SIG-M5 treated with dmso at 0.1 percent for 504 hours (cell line): ENCODE data around the gene SHLD1.
A peak's percentile ranks its signal among the peaks of the same experiment; 100 is the strongest.

Experiments
- DNase-seq: peaks from one replicate; lab custom pipeline; 2025; ENCODE audit not compliant: unreplicated experiment; lab: John Stamatoyannopoulos, UW

The SHLD1 gene

DNA sequence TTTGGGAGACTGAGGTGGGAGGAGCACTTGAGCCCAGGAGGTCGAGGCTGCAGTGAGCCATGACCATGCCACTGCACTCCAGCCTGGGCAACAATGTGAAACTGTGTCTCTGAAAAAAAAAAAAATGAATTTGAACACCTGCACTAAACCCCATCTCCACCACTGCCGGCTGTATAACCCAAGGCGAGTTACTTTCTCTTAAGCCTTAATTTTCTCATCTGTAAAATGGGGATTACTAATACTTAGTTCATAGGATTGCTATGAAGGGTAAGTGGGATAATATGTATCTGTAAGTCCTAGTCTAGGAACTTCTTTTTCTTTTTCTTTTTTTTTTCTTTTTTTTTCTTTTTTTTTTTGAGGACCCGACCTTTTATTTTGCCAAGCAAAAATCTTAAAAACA lies 61.5 kb downstream of the SHLD1 start:
- DNase-seq = no peak

DNA sequence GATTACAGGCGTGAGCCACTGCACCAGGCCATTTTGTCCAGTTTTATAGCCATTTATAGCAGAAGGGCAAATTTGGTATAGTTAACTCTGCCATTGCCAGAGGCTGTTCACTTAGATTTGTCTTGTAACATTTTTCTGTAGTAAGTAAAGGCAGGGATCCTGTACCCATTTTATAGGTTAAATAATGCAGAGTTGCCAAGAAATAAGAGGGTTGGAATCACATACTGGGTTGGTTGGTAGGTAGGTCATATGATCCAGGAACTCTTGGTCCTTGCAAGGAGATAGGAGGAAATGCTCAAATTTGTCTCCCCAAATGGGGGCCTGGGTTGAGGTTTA lies 68.1 kb downstream of the SHLD1 start:
- no peak for DNase-seq

DNA sequence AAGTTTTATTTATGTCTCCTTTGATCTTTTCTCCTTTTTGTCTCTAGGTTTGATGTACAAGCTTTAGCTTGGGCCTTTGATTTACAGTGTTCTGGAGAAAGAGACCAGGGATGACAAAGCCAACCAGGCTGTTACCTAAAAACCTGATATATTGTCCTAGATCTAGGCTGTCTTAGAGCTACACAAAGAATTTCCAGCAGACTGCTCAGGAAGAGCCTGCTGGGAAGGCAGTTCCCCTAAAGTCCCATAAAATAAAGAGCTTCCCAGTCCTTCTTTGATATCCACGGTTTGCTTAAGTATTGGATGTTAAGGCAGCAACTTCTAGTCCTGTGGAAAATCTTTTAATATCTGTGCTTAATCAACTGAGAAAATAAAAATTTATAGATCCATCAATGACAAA lies 70.5 kb downstream of the SHLD1 start:
- DNase-seq = no peak

DNA sequence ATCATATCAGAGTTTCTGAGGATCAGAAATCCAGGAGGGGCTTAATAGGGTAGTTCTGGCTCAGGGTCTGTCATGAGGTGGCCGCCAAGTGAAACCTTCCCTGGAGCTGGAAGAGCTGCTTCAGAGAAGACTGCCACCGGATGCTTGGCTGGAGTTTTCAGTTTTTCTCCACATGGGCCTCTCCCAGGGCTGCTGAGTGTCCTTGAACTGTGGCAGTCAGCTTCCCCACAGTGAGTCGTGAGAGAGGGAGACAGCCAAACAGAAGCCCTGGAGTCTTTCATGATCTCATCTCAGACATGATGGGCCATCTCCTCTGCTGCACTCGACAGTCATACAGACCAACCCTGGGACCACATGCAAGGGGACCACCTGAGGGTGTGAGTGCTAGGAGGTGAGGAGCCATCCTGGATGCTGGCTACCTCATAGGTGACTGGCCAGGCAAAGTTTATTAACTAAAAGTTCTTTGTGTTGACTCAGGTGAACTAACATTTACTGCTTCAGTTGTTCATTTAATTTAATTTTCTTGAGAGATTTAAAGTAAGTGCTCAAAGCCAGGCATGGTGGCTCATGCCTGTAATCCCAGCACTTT lies 71.5 kb downstream of the SHLD1 start:
- no peak for DNase-seq

DNA sequence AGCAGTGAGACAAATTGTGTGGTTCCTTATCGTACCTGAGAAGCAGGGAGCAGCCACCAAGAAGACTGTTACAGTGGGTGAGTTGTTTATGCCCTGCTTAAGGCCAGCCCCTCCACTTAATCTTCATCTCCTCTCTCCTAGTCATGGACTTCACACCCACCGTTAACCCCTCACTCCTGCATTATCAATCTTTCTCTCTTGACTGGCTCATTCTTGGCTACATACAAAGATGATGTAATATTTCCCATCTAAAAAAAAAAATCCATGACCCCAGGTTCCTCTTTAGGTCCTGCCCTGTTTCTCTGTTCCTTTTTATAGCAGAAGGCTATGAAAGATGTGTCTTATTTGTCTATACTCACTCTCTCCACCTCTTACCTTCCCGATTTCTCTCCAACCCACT lies 72.4 kb downstream of the SHLD1 start:
- peak; percentile 80 for DNase-seq

DNA sequence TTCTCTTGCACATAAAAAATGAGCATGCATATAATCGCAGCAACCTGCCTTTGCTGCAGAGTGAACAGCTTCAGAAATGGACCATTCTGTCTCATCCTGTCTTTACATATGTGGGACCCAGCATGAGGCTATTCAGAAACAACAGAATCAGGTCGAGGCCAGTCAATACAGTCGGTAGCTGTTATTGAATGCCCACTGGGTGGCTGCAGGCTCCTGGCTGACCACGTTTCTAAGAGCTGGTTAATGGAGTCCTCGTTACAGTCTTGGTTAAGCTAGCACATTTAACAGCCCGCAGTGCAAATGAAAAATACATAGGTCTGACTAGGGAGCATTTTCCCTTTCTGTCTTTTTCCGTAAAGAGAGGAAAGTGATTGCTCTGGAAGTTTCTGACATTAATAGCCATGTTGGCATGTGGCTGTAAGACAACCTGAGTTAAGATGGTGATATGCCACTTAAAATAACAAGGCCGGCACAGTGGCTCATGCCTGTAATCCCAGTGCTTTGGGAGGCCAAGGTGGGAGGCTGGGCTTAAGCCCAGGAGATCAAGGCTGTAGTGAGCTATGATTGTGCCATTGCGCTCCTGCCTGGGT lies 75.0 kb downstream of the SHLD1 start:
- DNase-seq = no peak

DNA sequence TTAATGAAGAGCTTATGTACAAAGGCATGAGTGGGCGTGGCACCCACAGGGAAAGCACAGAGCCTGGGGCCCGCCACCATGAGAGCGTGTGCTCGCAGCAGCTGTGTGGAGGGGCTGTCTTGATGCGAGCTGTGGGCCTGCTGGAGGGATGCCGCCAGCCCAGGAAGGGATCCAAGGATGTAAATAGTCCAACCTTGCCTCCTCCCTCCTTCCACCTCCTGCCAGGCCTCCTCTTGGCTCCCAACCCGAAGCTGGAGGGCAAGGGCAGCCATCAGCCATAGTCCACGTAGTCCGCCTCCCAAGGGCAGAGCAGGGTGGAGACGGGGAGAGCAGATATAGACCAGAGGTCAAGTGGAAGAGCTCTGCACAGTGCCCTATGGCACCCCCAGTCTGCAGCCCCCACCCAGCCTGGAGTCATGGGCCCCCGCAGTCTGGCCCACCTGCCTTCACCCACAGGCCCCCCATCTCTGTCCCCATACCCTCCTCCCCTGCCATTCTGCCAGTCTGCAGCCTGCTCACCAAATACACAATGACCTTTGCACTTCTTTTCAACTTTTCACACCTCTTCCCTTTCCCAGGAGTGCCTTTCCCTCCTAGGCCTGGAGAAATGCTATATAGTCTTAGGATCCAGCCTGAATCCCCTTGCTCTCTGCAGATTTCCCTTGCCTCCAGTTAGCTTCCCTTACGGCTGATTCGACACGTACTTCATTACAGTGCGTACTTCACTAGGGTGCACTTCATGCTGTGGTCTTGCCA lies 77.1 kb downstream of the SHLD1 start:
- DNase-seq = no peak

DNA sequence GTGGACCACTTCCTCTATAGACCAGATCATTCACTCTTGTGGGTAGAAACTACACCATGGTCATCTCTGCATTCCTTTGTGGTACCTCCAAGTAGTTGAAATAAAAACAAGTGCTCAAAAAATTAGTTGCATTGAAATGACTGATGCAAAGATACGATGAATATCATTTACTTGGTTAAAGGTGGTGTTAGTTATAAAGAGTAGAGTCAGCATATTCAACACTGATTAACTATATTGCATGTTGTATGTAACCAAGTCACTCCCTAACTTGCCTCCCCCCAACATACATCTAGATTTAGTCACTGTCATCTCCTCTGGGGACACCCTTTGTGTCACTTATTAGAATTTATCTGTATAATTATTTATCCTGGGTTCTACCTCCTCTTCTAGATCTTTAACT lies 77.7 kb downstream of the SHLD1 start:
- no peak for DNase-seq

DNA sequence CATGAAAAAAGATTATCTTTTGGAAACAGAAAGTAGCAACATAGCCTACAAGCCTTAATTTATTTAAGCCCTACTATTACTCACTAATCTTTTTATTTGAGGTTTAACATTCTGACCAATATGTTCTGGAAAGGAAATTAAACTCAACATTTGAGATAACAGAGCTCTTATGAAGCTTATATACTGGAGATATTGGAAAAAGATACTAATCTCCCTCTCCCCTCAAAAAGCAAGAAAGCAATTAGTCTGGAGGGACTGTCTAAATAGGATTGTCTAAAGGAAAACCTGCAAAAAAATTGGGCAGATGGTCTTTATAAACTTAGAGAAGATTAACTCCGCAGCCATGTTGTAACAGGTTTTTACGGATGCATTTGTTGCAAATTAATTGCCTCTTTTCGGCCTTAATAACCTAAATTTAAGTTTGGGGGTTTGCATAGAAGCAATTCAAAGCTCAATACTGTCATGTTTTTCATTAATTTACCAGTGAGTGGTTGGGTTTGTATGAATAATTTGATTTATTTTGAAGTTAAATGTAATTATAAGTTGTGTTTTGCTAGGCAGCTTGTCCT lies 79.1 kb downstream of the SHLD1 start:
- DNase-seq = no peak

DNA sequence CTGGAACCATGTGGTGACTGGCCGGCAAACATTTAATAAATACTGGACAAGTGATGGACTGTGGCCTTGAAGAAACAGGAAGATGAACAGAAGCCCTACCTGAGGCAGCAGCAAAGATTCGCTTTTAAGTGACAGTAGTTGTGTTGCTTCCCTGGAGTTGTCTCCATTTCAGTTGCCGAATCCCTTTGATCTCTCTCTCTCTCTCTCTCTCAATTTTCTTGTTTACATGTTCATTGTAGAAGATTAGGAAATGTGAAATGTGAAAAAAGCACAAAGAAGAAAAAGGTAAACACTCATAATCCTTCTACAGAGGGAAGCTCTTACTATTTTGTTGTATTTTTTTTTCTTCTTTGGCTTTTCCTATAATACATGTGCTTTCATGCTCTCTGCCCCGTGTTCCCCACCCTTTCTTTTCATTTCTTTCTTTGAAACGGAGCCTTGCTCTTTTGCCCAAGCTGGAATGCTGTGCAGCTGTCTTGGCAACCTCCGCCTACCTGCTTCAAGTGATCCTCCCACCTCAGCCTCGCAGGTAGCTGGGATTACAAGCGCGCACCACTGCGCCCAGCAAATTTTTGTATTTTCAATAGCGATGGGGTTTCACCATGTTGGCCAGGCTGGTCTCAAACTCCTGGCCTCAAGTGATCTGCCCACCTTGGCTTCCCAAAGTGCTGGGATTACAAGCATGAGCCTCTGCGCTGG lies 81.5 kb downstream of the SHLD1 start:
- no peak for DNase-seq

DNA sequence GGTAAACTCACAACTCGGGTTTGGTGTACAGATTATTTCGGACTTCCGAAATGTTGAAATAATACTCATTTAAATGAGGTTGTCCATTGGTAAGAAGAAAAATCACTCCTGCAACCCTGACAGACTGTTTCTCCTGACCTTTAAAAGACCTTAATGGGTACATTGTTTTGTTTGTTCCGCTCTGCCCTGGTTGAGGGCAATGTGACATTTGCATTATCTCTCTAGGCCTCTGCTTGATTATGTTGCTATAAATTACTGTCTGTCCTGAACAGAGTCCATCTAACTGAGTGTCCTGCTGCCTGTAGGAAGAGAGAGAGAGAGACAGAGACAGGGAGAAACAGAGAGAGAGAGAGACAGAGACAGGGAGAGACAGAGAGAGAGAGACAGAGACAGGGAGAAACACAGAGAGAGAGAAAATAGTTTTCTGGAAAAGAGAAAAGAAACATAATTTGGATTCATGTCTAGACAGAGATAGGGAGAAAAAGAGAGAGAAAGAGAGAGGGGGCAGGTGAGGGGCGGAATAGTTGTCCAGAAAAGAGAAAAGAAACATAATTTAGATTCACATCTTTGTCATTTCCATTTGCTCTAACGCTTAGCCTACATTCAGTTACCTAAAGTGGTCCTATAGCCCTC lies 83.2 kb downstream of the SHLD1 start:
- no peak for DNase-seq

DNA sequence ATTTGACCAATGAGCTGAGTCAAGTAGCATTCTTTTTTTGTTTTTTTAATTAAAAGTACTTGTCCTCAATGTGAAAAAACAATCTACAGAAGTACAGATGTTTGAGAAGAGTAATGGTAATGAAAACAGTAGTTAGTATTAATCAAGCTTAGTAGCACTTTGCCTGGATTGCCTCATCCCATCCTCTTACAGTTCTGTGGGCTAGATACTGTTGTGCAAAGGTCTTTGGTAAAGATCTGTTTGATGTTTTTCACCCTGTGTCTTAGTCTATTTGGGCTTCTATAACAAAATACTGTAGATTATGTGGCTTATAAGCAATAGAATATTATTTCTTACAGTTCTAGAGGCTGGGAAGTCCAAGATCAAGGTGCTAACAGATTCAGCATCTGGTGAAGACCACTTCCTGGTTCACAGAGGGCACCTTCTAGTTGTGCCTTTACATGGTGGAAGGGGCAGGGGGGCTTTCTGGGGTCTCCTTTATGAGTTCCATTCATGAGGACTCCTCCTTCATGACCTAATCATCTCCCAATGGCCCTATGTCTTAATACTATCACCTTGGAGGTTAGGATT lies 84.3 kb downstream of the SHLD1 start:
- DNase-seq = peak; percentile 18

DNA sequence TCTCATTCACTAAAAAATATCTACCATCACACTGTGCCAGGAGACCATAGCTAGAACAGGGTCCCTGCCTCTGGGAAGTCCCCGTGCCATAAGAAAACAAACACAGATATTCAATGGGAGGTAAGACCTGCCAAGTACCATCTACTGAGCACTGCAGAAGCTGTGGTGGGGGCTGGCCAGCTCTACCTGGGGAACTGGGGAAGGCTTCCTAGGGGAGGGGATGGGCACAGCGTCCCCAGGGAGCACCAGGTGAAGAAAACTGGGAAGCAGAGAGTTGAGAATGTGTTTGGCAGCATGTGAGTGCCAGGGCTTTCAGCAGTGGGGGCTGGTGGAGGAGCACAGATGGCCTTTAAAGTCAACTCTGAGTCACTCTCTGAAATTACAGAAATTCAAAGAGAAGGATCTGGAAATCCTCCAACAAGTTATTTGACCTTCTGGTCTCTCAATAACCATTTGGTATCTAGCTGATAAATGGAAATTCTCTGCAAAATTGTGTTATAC lies 85.2 kb downstream of the SHLD1 start:
- no peak for DNase-seq

DNA sequence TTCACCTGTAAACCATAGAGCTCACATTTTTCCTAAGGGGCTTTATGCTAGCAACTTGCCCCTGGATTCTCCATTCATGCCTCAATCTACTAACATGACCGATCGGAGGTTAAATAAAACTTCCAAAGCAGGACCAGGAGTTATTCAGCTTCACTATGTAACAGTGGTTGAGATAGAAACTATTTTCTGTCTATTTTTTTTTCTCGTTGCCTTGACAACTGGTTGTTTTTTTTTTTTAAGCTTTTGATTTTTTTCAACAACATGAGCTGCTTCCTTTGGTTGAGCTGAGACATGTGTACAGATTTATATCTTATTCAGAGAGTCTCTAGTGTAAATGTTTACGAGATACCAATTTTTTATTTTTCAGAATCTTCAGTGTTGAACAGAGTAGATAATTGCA lies 85.7 kb downstream of the SHLD1 start:
- DNase-seq = no peak

DNA sequence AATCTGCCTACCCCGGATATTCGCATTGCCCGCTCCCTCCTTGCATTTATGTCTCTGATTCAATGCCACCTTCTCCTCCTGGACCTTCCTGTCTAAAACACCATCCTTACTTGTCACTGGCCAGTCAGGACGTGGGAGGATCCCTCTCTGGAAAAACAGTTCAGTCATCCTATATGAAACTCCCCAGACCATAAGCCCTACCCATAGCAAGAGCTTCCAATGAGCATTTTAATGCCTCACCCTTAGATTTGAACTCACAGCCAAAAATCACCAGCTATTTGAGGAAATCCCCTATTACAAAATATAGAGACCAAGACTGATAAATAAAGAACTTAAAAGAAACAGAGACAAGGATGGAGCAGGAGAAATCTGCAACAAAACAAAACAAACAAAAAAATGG lies 86.4 kb downstream of the SHLD1 start:
- DNase-seq = no peak

DNA sequence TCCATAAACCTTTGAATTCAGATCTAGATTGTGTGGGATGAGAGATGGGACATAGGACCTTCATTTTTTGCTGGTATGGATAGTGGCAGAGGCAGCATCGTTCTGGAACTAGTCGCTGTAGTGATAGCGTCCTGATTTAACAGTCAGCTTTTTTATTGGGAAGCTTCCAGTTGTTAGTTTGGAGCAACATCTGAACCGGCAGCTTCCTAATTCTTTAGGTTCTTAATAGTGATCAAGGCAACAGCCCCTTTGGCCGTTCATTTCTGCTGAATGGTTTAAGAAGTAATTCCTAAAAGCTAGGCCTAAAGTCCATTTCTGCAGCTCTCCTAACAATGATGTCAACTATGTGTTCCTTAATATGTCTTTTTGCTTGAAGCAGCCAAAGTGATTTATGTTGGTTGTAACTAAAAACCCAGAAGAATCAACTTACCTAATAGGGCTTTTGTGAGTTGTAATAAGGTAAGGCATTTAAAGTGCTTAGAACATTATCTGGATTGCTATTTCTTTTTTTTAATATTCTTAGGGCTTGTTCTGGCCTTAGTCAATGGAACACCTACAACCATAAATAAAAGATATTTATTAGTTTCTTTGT lies 90.3 kb downstream of the SHLD1 start:
- no peak for DNase-seq

DNA sequence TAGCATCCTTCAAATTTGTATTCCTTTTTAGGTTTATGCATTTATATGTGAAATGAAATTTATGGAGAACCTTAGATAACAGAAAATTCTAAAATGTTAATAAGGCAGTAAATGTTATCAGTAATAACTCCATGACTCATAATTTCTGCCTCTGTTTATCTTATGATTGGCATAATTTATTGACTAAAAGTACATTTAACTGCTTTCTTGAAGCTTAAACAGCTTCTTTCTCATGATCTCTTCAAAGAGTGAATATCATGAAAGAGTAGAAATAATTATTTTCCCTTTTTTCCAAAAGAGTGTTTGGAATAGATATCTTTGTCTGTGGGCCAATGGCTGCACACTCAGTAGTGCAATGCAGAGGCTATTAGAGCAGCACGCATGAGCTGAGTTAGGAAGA lies 91.3 kb downstream of the SHLD1 start:
- DNase-seq = no peak

DNA sequence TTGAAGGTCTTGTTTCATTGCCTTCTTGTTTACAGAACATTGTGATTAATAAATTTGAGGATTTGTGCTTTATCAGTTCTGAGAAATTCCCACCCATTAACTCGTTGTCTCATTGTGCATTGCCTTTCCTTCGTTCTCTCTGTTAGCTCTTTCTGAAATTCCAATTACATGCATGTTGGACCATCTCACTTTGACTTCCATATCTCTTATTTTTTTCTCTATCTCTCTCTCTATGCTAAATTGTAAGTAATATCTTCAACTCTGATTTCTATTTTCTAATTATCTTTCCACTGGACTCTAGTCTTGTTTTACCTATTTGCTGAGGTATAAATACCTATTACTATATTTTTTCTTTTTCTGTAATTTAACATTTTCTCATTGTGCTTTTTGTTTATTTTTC lies 92.3 kb downstream of the SHLD1 start:
- no peak for DNase-seq

DNA sequence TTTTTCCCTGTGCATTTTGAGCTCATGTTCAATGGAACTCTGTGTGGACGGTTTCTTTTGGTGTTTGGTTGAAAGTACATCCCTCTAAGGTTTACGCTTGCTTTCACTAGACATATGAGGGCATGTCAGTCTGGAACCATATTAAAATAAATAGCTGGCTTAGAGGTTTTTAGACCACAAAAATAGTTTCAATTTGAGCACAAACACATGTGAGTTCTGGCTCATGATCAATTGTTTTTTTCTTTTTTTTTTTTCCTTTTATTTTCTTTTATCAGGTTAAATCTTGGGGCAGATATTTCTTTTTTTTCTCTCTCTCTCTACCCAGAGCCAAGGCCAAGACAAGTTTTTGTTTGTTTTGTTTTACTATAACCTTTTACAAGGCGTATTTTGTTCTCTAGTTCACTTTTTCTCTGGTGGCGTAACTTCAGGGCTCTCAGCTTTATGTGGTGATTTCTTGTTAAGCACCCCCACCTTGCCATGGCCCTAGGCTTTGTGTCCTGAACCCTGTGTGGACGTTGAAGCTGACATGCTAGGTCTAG lies 92.9 kb downstream of the SHLD1 start:
- DNase-seq = no peak

DNA sequence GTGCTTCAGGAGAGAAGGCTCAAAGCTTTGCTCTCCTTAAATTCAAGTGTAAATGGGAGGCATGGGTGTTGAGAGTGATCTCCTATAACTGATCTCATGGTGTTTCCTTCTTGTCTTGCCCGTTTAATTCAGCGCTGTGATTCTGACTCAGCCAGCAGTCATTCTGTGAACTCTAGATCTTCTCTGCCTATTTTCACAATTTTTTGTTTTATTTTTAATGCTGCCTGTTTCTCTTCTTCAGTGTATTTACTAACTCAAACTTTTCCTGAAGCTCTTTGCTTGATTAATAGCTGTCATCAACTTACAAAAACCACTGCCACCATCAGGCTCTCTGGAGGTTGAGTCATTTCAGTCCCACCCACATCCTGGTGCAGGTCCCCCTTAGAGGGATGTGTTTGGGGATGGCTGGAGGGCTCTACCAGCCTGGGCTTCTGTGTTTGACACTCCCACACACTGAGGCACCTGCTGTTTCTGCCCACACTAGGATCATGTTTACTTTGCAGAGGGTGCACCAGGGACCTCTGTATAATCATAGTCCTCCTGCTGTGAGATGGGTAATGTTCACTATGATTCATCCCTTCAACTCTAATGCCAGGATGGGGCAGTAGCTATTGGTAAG lies 94.0 kb downstream of the SHLD1 start:
- peak; percentile 35 for DNase-seq
